RKO (cell line): ENCODE data around the gene KRTAP10-11.
A peak's percentile ranks its signal among the peaks of the same experiment; 100 is the strongest.
"Not testable (repeated sequence)": the region's sequence is repeated elsewhere in the genome, so short reads cannot be mapped to it uniquely, and the experiment has no call there.

Experiments used
- DNase-seq: peaks from one replicate; pipeline ENCODE4 v3.0.0-alpha.2; 2016; ENCODE audit warnings: low spot score

Gene KRTAP10-11

DNA sequence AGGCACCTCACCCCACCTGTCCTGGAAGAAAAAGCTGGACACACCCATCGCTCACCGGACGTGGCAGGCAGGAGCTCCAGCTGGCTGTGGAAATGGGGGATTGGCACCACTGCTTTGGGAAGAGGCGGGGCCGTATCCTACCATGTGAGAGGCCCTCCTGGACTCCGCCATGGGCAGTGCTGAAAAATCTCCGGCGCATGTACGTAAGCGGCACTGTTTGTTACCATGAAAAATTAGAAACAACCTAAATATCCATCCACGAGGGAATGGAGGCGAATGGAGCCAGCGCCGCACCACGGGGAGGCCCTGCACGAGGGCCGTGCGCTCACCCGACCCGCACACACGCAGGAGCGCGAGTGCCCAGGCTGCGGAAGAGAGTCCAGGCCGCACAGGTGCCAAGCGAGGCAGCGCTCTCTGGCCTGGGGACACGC, 31.2 kb upstream of the KRTAP10-11 start:
- DNase-seq: no peak

DNA sequence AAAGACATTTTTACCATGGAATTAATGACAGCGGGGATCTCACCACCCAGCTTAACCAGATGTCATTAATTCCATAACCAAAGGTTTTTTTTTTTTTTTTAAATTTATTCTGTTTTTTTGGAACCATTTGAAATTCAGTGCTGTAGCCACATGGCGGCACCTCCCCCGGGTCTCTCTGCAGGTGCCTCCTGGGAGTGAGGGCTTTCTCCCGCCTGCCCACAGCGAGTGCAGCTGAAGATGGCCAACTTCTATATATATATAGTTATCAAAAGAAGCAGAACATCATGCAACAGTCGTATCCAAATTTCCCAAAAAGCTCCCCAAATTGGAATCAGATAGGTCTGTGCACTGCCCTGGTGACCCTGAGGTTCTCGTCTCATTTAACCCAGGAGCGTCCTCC, 30.7 kb upstream of the KRTAP10-11 start:
- DNase-seq: no peak

DNA sequence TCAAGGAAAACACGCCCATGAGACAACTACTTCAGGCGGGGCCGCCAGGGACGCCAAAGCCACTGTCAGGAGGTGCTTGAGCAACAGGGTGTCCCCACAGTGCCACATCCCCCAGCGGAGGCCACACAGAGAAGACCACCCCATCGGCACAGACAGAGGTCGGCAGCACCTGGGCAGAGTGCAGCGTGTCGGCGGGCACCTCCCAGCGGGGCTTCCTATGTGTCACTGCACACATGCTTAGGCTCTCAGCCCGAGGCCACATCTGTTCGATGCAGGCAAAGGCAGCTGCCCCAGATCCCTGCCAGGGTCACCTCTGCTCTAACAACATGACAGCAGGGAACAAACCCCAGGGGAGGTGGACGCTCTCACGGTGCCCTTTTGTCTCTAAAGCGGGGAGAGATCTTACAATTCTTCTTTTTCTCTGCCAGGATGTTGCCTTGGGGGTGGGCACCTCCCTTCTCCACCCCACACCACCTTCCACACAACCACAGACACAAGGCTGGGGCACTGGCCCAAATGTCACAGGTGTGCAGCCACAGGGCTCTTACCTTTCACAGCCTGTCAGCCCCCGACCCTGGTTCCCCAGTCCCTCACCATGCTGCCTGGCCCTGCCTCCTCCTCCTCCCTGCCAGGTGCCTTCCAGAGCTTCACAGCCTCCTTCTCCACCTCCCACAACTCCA, 30.2 kb upstream of the KRTAP10-11 start:
- DNase-seq: no peak

DNA sequence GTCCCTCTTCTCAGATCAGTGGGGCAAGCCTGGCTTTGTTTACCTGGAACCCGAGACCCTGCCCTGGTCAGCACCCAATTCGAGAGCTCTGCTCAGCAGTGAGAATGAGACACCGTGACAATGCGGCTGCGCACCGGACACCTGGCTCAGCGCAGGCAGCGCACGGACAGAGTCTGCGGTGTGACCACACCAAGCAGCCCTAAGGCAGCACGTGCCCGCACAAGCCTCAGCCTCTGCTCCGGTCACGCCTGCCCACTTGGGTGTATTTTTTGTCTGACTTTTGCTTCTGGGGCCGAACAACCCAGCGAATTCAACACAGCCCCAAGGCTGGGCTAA, 29.7 kb upstream of the KRTAP10-11 start:
- no peak for DNase-seq

DNA sequence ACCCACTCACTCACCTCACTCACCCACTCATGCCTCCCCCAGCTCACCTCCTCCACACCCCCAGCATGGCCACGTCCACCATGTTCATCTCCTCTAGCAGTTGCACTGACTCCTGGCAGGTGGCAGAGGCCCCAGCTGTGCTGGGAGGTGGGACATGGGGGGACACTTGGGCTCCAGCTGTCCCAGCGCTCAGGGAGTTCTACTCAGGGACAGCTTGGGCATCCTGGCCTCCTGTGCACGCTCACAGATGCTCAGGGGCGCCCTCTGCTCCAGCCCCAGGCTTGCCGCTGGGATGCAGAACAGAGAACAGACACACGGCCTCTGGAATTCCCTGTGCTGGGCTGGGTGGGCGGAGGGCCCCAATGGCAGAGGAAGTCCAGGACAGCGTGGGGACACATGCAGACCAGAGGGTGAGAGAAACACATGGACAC, 29.1 kb upstream of the KRTAP10-11 start:
- DNase-seq: no peak

DNA sequence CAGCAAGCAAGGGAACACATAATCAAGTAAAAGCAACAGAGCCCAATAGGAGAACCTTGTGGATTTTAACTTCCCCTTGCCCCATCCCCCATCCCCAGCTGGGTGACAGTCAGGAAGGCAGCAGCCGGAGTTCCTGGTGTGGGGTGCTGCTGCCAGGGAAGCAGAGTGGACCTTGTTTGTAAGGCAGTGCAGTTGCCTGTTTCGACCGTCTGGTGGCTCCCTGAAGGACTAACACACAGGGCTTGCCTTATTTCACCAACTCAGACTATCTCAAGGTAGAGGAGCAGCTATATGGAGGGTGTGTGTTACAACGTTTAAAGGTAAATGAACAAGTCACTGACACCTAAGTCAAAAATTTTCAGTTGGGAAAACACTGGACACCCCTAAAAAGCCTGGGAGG, 27.7 kb upstream of the KRTAP10-11 start:
- peak; percentile 46 for DNase-seq

DNA sequence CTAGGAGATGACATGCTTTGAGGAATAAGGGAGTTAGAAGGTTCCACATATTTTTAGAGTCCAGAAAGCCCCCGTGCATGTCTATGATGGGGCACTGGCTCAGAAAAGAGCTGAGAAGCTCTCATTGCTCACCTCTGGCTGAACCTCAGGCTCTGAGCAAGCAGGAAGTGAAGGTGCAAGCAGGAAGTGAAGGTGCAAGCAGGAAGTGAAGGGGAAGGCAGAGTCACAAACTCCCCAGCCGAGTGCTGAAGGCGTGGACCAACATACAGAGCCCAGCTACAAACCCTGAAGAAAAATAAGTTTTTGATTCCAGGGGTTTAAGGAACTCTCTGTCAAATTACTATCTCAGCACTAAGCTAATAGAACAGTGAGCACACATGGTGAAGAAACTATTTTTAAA, 27.3 kb upstream of the KRTAP10-11 start:
- no peak for DNase-seq

DNA sequence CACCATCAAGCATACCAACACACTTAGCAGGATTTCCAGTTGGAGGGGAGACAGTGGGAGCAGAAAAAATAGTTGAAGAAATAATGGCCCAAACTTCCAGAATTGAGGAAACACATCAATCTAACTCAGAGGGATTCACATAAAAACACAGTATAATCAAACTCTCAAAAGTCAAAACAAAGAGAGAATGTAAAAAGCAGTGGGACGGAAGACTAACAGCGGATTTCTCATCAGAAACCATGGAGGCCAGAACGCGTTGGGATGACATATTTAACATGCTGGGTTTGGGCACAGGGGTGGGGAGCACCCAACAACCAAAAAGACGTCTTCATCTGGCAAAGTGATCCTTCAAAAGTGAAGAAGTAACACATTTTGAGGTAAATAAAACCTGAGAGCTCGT, 26.3 kb upstream of the KRTAP10-11 start:
- DNase-seq: no peak

DNA sequence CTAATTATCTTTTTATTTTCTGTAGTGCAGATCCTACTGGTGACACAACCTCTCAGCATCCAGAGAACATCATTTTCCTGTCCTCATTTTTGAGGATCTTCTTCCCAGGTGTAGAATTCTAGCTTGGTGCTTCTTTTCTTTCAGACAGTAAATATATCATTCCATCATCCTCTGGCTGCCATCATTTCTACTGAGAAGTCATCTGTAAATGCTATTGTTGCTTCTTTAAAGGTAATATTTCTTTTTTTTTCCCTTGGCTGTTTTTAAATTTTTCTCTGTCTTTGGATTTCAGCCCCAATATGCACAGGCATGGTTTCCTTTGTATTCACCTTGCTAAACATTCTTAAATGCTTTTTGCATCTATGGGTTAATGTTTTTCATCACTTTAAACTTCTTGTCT, 22.6 kb upstream of the KRTAP10-11 start:
- no peak for DNase-seq

DNA sequence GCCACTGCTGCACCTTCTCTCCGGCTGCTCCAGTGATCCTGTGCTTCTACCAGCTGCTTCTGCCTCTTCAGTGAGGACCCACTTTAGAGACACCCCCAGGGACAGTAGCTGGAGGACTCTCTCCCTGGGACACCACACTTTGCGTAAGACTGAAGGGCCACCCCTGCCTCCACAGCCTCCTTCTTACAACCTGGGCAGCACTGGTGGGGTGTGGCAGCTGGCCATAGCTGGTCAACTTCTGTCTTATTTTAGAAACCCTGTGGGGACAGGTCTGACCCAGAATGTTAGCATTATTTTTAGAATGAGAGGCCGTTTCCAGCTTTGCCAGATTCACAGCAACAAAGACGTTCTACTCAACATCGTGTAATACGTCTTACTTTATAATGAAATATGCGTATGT, 20.5 kb upstream of the KRTAP10-11 start:
- DNase-seq: no peak

DNA sequence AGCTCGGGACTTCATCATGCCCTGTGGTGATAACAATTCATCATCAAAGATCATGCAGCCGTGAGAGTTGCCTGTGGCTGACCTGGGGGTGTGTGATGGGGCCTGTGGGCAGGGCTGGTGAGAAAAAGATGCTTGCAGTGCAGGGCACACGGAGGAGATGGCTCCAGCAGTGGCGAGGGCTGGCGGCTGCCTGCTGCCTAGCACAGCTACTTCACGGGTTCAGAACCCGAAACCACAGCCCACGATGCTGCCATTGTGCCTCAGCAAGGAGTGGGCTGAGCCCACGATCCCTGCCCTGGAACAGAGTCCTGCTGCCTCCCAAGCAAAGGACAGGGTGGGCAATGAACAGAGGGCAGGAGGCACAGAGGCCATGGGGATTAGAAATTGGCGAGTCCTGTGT, 20.0 kb upstream of the KRTAP10-11 start:
- no peak for DNase-seq

DNA sequence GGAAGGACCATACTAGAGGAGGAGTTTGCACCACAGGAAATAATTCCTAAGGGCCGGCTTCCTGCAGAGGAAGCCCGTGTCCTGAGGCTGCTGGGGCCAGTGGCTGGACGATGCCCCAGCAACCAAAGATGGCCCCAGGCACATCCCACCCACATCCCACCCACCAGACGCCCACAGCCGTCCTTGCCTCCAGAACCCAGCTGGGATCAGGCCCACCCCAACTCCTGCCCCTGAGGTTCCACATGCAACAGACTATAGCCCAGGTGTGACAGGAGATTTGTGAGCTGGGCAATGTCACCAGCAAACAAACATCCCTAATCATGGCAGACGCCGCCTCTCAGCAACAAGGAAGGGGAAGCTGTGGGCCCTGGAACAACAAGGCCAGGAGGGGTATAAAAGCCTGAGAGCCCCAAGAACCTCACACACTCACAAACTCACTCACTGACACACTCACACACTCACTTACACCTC, 19.5 kb upstream of the KRTAP10-11 start, which contains the start of gene KRTAP10-9:
KRTAP10-9 (plus strand) TSS at position 421 of the 471 bp plus-strand sequence. CDS start 79 bp downstream, outside the sequence.
- no peak for DNase-seq

DNA sequence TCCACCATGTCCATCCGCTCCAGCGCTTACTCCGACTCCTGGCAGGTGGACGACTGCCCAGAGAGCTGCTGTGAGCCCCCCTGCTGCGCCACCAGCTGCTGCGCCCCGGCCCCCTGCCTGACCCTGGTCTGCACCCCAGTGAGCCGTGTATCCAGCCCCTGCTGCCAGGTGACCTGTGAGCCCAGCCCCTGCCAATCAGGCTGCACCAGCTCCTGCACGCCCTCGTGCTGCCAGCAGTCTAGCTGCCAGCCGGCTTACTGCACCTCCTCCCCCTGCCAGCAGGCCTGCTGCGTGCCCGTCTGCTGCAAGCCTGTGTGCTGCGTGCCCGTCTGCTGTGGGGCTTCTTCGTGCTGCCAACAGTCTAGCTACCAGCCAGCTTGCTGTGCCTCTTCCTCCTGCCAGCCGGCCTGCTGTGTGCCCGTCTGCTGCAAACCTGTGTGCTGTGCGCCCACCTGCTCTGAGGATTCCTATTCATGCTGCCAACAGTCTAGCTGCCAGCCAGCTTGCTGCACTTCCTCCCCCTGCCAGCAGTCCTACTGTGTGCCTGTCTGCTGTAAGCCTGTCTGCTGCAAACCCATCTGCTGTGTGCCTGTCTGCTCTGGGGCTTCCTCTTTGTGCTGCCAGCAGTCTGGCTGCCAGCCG, 18.9 kb upstream of the KRTAP10-11 start:
- DNase-seq: not testable (repeated sequence)

DNA sequence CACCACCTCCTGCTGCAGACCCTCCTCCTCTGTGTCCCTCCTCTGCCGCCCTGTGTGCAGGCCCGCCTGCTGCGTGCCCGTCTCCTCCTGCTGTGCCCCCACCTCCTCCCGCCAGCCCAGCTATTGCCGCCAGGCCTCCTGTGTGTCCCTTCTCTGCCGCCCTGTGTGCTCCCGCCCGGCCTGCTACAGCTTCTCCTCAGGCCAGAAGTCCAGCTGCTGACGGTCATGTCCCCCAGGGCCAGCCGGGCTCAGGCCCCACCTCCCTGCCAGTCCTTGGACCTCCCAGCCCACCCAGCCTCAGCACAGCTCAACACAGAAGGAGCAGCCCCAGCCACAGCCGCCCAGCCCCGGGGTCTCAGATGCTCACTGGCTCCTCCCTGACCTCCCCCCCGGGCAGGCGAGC, 18.4 kb upstream of the KRTAP10-11 start:
- not testable (repeated sequence) for DNase-seq

DNA sequence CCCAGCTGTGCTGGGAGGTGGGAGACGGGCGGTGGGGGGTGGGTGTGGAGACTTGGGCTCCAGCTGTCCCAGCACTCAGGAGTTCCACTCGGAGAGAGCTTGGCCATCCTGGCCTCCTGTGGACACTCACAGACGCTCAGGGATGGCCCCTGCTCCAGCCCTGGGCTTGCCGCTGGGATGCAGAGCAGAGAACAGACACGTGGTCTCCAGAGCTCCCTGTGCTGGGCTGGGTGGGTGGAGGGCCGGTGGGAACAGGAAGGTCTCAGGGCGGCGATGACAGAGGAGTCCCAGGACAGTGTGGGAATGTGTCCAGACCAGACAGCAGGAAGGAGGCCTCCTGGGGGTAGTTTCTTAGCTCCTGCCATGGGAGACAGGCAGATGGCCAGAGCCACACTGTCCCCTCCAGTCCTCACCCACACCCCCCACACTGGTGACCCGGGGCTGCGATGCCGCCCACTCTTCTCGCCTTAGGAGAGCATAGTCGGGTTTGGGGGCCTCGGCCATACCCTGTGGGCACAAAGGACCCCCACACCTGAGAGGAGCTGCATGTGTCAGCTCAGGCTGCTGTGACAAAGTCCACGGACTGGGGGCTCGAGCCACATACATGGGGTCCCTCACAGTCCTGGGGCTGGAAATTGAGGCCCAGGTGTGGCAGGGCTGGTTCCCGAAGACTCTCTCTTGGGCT, 17.4 kb upstream of the KRTAP10-11 start:
- DNase-seq: no peak

DNA sequence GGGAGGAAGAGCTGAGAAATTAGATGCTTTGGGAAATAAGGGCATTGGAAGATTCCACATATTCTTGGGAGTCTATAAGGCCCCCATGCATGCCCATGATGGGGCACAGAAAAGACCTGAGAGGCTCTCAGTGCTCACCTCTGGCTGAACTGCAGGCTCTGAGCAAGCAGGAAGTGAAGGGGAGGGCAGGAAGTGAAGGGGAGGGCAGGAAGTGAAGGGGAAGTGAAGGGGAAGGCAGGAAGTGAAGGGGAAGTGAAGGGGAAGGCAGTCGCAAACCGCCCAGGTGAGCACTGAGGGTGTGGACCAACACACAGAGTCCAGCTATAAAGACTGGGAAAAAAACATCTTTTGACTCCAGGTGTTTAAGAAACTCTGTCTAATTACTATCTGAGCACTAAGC, 15.8 kb upstream of the KRTAP10-11 start:
- no peak for DNase-seq

DNA sequence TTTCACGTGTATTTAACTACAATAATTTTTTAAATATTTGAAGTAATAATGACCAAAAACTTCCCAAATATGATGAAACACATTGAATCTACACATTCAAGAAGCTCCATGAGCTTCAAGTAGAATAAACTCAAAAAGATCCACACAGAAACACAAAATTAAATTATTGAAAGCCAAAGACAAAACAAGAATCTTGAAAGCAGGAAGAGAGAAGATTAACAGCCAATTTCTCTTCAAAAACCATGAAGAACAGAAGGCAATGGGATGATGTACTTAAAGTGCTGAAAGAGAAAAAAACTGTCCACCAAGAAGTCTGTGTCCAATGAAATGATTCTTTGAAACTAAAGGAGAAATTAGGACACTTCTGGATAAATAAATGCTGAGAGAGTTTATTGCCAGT, 14.1 kb upstream of the KRTAP10-11 start:
- no peak for DNase-seq

DNA sequence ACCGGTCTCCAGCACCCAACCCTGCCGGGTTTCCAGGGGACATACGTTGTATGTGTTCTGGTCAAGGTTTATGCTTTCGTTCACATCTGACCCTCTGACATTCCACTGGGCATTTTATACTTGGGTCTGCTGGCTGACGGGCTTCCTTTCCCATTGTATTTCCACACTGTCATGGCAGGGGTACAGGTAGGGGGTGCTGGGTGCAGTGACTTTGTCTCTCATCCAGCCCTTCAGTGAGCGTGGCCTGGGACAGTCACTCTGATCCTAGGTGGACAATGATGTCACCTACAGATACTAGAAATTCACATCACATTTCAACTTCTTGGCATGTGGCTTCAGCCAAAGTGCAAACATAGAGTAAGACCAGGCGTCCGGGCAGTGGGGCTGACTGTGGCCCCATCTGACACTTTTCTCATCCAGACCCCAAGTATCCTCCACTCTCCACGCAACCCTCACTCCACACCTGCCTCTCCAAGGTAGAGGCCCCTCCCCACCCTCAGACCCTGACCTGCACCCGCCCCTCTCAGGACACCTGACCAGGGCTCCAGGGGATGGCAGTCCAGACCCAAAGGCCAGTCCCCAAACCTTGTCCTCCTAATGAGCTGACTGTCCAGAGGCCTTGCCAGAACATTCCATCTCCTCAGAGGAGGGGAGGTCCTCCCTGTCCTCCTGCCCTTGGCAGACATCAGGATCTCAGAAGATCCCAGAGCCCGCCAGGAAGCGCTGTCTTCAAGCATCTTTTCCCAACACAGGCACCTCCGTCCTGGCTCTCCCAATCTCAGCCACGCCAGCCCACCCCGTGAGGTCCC, 9.8 kb upstream of the KRTAP10-11 start:
- no peak for DNase-seq

DNA sequence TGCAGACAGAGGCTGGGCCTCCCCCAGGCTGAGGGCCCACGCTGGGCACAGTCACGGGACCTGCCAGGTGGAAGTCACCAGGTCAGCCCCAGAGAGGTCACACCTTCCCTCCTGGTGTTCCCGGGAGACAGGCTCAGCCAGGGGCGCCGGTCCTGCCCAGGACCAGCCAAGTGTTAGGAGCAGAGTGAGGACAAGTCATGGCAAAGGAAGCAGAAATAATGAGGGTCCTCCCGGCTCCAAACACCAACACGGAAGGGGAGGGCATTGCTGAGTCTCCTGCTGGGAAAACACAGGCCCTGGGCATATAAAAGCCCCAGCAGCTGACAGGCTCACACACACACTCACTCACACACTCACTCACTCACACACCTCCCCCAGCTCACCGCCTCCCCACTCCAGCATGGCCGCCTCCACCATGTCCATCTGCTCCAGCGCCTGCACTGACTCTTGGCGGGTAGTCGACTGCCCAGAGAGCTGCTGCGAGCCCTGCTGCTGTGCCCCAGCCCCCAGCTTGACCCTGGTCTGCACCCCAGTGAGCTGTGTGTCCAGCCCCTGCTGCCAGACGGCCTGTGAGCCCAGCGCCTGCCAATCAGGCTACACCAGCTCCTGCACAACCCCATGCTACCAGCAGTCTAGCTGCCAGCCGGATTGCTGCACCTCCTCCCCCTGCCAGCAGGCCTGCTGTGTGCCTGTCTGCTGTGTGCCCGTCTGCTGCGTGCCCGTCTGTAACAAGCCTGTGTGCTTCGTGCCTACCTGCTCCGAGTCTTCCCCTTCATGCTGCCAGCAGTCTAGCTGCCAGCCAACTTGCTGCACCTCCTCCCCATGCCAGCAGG, 9.0 kb upstream of the KRTAP10-11 start, which contains the start of gene KRTAP10-10:
KRTAP10-10 (plus strand) TSS at position 339 of the 833 bp plus-strand sequence; CDS start at position 401, 62 bp downstream.
- DNase-seq: no peak

DNA sequence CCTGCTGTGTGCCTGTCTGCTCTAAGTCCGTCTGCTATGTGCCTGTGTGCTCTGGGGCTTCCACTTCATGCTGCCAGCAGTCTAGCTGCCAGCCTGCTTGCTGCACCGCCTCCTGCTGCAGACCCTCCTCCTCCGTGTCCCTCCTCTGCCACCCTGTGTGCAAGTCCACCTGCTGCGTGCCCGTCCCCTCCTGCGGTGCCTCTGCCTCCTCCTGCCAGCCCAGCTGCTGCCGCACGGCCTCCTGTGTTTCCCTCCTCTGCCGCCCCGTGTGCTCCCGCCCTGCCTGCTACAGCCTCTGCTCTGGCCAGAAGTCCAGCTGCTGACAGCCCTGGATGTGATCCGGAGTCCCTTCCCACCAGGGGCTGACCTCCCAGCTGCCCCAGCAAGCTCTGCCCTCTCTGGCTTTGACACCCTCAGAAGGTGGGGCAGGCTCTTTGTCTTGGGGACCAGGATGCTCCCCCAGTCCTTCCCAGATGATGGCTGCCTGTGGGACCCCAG, 8.3 kb upstream of the KRTAP10-11 start:
- not testable (repeated sequence) for DNase-seq
